ENCODE data around the gene INPP1.
"Not testable (repeated sequence)": the region's sequence is repeated elsewhere in the genome, so short reads cannot be mapped to it uniquely, and the experiment has no call there.

Gene INPP1

DNA sequence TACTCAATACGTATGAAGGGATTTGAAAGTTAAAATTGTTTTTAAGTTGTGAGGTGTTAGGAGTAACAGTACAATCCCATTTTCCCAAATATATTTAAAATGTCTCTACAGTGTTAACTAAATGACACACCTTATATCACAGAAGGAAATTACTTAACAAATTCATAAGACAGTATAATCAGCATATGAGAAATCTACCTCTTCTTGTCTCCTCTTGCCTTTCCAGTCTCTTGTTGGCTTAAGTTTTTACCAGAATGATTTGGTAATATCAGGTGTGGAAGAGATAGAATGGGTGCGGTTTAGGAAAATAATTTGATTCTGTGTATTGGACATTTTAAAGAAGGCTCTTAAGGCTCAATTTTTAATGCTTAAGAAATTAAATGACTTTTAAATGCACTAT is 9.5 kb upstream of the INPP1 start:
- DNase-seq (ENCODE audit: low read depth, low spot score): no peak

DNA sequence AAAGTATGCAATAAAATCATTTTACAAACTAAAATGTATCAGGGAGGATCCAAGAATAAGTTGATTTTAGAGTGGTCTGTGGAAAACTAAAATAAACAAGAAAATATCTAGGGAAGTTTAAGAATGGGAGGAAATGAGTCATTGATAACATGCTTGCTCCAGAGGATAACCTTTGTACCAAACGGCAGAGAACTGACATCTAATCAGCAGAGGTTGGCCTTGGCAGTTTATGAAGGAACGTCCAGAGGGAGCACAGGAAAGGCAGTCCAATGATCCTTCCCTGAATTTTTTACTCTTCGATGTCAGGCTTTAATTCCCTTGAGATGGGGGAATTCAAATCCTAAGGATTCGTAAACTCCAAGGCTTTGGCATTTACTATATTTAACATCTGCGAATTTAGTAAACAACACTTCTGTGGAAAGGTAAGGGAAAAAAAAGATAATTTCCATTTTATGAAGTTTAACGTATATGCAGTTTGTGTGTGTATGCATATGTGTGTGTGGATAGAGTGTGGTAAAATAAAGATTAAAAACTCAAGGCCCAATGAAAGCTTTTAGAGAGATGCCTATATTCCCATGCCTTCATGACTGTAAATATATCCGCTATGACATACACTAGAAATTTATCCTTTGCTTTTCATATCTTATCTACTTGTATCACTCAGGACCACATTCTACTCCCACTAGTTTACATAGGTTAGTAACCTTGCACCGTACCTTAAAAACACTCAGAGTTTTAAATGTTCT is 8.7 kb upstream of the INPP1 start:
- DNase-seq (ENCODE audit: low read depth, low spot score): no peak

DNA sequence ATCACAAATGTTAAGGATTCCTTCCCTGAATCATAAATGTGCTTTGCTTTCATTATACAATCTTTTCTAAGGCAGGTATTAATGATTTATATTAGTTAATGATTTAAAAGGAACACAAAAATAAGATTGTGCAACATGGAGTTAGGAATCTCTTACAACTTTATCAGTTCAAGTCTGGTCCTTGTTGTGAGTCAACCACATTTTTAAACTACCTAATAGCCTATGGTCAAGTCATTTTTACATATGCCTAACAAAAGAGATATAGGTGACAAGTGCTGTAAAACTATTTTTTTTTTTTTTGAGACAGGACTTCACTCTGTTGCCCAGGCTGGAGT is 8.2 kb upstream of the INPP1 start:
- no peak for DNase-seq (ENCODE audit: low read depth, low spot score)

DNA sequence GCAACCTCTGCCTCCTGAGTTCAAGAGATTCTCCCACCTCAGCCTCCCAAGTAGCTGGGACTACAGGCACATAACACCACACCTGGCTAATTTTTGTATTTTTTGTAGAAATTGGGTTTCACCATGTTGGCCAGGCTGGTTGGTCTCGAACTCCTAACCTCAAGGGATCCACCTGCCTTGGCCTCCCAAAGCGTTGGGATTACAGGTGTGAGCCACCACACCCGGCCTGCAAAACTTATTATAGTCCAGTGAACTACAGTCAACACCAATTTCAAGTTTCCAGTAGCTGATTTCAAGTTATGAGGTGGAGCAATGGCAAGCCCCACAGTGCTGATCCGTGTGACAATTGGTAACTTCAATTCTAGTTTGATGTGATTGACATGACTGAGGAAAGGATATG is 7.8 kb upstream of the INPP1 start:
- DNase-seq (ENCODE audit: low read depth, low spot score): not testable (repeated sequence)

DNA sequence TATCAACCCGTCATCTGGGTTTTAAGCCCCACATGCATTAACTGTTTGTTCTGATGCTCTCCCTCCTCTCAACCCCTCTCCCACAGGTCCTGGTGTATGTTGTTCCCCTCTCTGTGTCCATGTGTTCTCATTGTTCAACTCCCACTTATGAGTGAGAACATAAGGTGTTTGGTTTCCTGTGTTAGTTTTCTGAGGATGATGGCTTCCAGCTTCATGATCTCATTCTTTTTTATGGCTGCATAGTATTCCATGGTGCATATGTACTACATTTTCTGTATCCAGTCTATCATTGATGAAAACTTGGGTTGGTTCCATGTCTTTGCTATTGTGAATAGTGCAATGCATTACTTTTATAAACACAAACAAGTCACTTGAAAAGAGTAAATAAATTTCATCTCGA is 7.0 kb upstream of the INPP1 start:
- DNase-seq (ENCODE audit: low read depth, low spot score): no peak

DNA sequence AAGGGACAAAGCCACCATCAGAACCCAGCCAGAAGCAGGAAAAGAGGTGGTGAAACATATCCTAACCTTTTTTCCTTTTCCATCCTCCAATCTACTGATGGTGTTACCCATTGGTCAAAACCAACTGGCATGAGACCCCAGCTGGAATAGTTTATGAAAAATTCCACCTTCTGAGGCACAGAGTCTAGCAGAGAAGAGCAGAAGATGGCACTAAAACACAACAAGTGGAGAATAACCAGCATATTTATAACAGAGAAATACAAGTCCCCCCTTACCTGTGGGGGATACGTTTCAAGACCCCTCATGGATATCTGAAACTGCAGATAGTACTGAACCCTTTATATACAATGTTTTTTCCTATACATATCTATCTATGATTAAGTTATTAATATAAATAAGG is 4.9 kb upstream of the INPP1 start:
- DNase-seq (ENCODE audit: low read depth, low spot score): no peak

DNA sequence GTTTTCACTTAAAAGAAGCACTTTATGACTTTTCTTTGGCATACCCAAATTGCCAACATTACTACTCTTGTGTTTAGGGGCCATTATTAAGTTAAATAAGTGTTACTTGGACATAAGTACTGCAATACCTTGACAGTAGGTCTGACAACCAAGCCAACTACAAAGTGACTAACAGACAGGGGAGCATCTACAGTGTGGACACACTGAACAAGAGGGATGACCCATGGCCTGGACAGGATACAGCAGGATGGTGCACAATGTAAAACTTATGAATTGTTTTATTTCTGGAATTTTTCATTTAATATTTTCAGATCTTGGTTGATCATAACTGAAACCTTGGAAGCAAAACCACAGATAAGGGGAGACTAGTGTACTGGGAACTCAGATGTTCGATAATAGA is 4.0 kb upstream of the INPP1 start:
- no peak for DNase-seq (ENCODE audit: low read depth, low spot score)

DNA sequence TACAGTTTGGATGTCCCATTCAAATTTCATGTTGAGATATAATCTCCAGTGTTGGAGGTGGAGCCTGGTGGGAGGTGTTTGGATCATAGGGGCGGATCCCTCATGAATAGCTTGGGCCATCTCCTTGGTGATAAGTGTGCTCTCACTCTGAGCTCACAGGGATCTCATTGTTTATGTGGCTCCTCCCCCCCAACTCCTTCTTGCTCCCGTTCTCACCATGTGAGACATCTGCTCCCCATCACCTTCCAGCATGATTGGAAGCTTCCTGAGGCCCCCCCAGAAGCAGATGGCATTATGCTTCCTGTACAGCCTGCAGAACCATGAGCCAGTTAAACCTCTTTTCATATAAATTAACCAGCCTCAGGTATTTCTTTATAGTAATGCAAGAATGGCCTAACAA is 3.0 kb upstream of the INPP1 start:
- no peak for DNase-seq (ENCODE audit: low read depth, low spot score)

DNA sequence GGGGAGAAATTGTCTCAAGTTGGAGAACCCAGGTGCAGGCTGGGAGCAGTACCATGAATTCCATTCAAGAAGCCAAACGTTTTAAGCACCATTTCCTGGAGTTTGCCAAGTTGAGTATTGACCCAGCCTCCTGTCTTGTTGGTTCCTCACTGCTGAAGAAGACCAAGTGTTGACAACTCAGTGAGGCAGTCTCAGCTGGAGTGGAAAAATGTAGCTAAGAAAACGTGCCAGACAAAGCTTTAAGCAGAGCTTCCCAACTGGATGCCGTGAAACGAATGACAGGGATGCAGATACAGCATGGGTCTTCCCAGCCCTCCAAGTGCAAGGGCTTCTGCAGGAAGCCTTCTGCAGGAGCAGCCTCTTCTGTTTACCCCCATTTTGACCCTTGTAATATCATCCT is 778 bp upstream of the INPP1 start:
- no peak for DNase-seq (ENCODE audit: low read depth, low spot score)

DNA sequence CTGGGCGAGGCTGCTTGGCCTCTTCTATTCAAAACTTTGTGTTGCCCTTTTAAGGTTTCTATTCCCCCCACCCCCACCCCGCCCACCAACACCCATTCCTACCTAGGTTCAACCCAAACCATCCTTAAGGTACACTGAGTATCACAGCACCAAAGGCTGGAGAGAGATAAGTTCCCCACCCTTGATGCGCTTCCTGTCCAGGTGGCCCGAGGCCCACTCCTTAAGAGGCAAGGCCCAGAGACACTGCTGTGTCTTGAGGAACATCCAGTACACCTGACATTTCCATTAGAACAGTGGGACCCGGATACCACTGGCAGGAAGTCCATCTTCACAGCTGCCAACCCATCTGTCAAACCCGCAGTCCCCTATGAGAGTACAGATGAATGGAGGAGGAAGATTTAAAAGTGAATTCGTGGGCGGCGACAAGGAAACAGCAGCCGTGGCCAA is 277 bp upstream of the INPP1 start:
- DNase-seq (ENCODE audit: low read depth, low spot score): no peak

DNA sequence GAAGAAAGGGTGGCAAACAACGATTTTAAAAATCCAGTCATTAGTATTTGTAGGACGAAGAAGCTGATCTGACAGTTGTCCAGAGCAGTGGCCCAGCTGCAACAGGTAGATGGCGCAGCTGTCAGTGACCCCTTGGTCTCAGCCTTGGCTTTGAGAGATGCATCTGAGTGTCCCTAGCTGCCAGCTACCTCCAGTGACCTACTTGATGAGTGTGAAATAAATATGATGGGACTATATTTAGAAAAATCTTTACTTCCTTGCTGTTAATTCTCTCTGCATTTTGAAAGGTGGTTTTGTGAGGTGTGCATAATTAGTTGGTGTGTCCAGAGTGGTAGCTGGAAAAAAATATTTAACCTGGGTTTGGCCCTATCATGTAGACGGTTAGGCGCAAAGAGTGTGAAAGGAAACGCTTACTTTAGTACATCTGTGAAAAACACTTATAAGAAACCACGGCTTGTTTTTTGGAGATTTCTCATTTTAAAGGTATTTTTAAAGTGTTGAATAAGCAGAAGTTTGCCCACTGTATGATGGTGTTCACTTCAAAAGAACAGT is 963 bp downstream of the INPP1 start:
- DNase-seq (ENCODE audit: low read depth, low spot score): no peak

DNA sequence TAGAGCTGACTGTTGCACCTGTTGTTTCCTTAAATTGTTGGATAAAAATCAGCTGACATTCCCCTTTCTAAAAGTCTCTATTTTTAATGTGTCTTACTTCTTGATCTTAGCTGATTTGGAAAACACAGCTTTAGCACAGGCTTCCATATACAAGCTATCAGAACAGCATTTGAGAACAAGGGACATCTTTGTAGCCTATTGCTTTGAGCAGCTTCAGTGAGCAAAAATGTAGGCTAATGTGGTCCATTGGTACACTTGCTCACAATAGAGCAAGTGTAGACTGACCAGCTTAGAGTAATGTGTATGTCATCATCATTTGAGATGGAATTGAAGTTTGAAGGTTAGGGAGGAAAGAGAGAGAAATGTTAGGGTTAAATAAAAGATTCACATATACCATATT is 7.0 kb downstream of the INPP1 start:
- no peak for DNase-seq (ENCODE audit: low read depth, low spot score)

DNA sequence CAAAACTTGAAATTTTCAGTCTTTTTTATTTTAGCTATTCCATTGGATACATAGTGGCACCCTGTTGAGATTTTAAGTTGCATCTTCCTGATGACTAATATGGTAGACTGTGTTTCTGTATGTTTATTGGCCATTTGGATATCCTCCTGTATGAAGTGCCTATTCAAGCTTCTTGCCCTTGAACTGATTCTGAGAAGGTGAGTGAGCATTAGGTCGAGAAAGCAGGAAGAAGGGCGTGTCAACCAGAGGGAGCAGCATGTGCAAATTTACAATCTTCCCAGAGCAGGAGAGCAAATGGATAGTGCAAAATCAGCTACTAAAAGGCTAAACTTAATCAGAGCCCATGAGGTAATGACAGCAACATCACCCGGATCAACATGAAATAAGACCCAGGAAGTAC is 8.6 kb downstream of the INPP1 start:
- no peak for DNase-seq (ENCODE audit: low read depth, low spot score)

DNA sequence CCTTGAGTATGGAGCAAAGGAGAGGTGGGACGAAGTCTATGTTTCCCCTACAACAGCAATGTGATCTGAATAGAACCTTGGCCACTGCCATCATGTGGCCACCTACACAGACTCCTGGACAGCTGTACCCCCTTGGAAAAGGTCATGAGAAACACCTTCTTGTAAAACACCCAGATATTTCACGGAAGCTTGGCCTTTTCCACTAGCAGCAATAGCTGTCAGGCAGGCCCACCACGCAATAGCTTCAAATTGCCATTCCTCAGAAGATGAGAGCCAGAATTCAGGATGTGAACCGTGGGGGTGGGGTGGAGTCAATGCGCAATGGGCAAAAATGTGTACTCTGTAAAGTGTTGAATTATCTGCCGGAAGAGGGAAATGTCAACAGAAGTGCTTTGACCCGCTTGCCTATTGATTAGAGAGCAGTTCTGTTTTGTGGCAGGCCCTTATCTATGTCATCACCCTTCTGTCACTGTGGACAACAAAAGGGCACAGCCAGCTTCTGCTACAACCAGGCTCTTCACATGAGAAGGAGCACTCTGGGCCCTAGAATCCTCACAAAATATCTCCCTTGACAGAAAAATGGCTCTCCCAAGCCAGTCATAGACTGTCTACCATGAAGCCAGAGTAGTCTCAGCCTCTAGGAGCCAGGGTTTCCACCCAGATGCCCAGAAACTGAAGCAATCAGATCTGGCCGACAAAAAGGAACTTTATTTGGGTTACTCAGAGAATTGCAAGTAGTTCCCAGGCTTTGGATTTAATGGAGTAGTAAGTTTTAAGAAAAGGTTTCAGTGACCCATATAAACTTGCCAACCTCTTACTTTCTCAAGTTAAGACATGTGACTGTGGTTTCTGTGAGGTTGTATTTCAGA is 9.5 kb downstream of the INPP1 start:
- no peak for DNase-seq (ENCODE audit: low read depth, low spot score)

DNA sequence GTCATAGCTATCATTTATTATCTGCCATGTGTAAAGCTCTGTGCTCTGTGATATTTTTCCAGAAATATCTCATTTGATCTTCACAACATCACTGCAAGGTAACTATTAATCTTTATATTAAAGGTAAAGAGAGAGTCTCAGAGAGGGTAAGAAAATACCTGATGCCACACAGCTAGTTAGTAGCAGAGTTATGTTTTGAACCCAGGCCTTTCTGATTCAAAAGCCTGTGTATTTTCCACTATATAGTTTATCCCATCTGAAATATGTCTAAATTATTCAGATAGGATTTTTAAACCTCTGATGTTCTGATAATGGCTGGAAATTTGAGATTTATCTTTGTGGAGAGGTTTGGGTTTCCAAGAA is 10.1 kb downstream of the INPP1 start:
- no peak for DNase-seq (ENCODE audit: low read depth, low spot score)

DNA sequence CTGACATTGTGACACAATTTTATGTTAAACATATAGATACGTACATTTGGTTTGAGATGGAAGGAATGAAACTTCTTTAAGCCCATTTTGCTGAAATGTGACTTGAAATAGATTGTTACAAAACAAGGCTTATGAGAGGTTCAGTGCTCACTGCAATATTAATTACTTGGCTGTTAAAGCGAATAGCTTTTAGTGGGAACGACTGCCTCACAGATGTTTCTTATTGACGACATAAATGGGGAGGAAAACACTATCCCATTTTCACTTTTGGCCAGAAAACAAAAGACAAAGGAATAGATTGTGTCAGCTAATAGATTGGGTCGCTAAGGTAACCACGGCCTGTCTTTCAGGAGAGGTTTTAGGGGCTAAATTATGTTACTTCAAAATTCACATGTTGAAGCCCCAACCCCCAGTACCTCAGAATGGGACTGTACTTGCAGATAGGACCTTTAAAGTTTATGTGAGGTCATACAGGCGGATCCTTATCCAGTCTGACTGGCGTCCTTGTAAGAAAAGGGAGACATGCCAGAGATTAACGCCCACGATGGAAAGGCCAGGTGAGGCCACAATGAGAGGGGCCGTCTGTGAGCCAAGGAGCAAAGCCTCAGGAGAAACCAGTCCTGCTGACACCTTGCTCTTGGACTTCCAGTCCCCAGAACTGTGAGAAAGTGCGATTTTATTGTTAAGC is 10.8 kb downstream of the INPP1 start:
- no peak for DNase-seq (ENCODE audit: low read depth, low spot score)

DNA sequence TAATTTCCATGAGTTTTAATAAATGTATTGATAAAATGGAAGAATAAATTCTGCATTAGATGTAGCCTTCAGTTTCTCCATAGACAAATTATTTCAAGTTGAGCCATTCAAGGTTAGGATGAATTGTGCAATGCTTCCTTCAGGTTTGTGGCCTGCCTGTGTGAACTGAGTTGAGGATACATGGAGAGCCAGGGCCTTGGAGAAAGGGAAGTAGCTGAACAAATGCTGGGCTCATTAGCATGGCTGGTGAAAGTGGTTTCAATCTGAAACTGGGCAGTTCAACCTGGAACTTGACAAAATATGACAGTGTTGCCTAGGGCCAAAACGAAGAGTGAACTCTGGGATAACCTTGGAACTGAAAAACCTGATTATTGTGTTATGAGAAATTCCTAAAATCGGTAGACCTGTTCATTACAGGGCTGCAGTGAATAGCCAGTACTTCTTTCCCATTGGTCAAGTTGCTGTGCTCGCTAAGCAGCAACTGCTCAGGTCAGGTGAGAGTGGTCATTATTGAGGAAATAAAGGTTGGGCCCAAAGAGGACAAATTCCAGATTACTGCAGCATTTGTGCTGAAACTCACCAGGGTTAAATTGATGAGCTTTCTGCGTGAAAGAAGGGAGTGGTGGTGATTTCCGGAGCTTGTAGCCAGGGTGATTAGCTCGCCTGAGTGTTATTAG is 12.7 kb downstream of the INPP1 start:
- no peak for DNase-seq (ENCODE audit: low read depth, low spot score)

DNA sequence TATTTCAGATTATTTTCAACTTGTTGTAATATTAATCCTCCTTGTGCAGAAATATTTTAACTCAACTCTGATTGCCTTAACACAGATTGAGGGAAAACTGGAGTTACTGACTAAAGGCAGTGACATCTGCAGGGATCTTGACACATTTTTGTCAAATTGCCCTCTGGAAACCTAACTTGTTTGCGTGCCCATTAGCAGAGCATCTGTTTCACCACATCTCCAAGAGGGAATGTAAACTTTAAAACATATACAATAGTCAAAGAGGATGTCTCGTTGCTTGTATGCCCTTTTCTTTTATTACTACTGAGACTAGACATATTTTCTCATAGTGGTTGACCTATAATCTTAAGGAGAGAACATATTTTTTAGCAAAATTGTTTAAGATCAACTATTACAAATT is 14.2 kb downstream of the INPP1 start:
- no peak for DNase-seq (ENCODE audit: low read depth, low spot score)

DNA sequence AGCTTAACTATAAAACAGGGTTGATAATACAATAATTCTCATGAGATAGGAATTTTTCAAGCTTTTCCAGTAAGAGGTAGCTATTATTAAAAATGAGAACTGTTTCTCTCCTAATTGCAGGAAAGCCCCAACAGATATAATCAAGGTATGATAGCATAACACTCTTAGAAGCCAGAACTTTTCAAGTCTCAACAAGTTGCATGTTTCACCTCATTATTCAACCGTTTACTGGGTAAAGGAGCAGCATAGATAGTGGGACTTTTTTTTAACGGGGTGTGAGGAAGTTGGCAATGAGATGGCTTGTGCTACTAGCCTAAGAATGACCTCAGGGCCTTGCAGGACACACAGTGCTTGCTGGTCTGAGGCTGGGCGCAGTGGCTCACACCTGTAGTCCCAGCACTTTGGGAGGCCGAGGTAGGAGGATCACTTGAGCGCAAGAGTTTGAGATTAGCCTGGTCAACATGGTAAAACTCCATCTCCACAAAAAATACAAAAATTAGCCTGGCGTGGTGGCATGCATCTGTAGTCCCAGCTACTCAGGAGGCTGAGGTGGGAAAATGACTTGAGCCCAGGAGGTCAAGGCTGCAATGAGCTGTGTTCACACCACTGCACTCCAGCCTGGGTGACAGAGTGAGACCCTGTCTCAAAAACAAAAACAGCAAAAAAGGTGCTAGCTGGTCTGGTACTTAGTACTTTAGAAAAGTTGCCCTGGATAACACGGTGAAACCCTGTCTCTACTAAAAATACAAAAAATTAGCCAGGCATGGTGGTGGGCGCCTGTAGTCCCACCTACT is 15.5 kb downstream of the INPP1 start:
- DNase-seq (ENCODE audit: low read depth, low spot score): not testable (repeated sequence)

DNA sequence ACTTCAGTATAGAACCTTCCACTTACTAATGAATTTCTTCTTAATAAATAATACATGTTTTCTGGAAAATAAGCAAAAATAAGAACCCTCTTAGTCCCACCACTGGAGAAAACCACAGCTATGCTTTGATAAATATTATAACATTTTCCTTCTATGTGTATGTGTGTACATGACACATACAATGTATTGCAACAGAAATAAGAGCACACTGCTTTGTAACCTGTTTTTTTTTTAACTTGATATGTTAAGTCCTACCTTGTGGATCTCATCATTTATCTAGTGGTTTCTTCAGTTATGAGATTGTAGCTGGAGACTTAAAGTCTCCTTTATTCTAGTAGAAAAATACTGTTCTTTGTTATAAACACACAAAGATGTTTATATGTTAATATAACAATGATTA is 17.2 kb downstream of the INPP1 start:
- DNase-seq (ENCODE audit: low read depth, low spot score): no peak

DNA sequence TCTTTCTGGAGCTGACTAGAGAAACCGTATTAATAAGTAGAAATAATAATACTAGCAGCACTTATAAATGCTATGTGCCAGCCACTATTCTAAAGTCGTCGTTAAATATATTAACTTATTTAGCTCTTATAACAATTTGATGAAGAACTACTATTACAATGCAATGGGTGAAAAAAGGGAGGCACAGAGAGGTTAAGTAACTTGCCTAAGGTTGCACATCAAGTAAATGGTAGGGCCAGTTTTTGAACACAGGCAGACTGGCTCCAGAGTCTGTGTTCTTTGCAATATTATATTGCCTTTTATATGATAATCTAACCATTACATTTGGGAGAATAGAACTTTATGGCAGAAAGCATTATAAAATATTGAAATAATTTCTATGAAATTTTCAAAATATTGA is 17.6 kb downstream of the INPP1 start:
- DNase-seq (ENCODE audit: low read depth, low spot score): no peak

Data from smooth muscle cell of the brain vasculature (primary cell).